Fibroblast of skin of scalp (primary cell): ENCODE measurements around the gene POTEB2. TPM values are rescaled to one million over a fixed set of nuclear protein-coding genes. Genes with fewer than 3 reads are reported as not detected.
"Not testable (repeated sequence)": the region's sequence is repeated elsewhere in the genome, so short reads cannot be mapped to it uniquely, and the experiment has no call there.

Source experiments
- DNase-seq: peaks from one replicate; pipeline ENCODE4 v3.0.0-alpha.2; 2013
- polyA plus RNA-seq, 2 experiments: library from polyadenylated mRNA; unstranded; fragments of 120-200 nt; gene quantifications; one replicate each; pipeline ENCODE4 v1.2.1, GENCODE V29; 2013; ENCODE audit not compliant: insufficient read length in 2 of 2

POTEB2 gene
- polyA plus RNA-seq (2013, experiment 1 of 2; ENCODE audit: insufficient read length), result not detected
- polyA plus RNA-seq (2013, experiment 2 of 2; ENCODE audit: insufficient read length), result not detected

- not testable (repeated sequence) for DNase-seq
Observed at GRCh38 chr15:20866214-20866613, at the start of gene POTEB2. POTEB2 (minus strand) TSS chr15:20866314; CDS start chr15:20866281, 33 bp downstream.

- not testable (repeated sequence) for DNase-seq
Observed at GRCh38 chr15:20879916-20880315, 13.8 kb upstream of the POTEB2 start.

DNA sequence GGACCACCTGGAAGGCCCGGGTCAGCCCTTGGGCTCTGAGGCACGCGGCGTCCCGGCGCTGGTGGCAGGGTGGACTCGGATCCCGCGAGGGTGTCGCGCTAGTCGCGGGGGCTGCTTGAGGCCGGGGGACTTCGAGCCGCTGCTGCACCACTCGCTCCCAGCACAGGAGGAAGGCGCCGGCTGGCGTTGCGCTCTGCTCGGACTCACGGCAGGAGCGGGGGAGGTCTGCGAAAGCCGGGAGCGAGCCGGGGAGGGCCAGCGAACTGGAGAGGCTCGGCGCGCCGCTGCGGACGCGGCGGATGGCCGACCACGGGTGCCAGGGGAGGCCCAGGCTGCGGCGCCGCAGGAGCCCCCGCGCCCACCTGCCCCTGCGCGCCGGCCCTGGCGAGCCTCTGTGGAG, 12.3 kb upstream of the POTEB2 start:
- DNase-seq, result not testable (repeated sequence)

DNA sequence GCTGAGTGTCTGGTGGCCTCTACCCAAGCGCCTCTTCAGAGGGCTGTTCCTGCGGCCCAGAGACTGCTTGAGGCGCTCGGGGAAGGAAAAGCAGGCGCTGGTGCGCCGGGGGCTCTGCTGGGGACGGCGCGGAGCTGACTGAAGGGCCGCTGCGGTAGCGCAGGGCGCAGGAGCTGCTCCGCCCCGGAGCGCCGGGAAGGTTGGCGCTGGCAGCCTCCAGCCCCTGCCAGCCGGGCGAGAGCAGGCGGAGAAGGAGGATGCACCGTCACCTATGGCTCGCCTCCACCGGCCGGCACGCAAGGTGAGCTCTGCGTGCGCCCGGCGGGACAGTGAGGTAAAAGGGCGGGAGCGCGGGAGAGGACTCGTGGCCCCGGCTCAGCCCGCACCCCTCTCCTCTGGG, 11.7 kb upstream of the POTEB2 start:
- DNase-seq, result not testable (repeated sequence)
